DND-41 (cell line): ENCODE data around the gene RBKS.

ENCODE experiments used
- EZH2 ChIP-seq: IDR thresholded peaks from 3 replicates; pipeline ENCODE4 v1.6.1; 2012; ENCODE audit warnings: borderline replicate concordance, low read depth, mild to moderate bottlenecking, moderate library complexity, low read length, inconsistent platforms; ENCODE audit not compliant: severe bottlenecking
- TF ChIP-seq, protein P1 (sequence below): IDR thresholded peaks from 2 replicates; pipeline ENCODE4 v1.5.1; 2012; ENCODE audit warnings: borderline replicate concordance, low read length, moderate library complexity, mild to moderate bottlenecking; ENCODE audit not compliant: poor library complexity, severe bottlenecking; ENCODE audit errors: extremely low read depth

DNA sequence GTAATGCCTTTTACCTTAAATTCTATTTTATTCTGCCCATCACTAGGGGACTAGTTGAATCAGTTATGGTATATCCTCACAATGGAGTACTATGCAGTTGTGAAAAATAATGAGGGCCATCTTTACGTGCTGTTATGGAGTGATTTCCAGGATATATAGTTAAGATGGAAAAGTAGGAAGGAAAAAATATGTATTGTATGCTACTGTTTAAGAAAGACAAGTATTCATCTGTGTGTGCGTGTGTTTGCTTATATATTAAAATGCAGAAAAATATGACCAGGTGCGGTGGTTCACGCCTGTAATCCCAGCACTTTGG, 151.2 kb downstream of the RBKS start:
- no peak for TF ChIP-seq EZH2
- TF ChIP-seq, protein P1, sequence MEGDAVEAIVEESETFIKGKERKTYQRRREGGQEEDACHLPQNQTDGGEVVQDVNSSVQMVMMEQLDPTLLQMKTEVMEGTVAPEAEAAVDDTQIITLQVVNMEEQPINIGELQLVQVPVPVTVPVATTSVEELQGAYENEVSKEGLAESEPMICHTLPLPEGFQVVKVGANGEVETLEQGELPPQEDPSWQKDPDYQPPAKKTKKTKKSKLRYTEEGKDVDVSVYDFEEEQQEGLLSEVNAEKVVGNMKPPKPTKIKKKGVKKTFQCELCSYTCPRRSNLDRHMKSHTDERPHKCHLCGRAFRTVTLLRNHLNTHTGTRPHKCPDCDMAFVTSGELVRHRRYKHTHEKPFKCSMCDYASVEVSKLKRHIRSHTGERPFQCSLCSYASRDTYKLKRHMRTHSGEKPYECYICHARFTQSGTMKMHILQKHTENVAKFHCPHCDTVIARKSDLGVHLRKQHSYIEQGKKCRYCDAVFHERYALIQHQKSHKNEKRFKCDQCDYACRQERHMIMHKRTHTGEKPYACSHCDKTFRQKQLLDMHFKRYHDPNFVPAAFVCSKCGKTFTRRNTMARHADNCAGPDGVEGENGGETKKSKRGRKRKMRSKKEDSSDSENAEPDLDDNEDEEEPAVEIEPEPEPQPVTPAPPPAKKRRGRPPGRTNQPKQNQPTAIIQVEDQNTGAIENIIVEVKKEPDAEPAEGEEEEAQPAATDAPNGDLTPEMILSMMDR = no peak
